Rectal smooth muscle tissue (tissue), 1 donor: Measurements from ENCODE around the gene STEEP1.

Source experiments
- H3K27ac ChIP-seq: one replicate; pipeline ENCODE4 v1.7.0; 2013; ENCODE audit warnings: low read depth, low read length, inconsistent platforms
- H3K27me3 ChIP-seq: one replicate; pipeline ENCODE4 v1.7.0; 2013; ENCODE audit warnings: low read length; ENCODE audit not compliant: control insufficient read depth, insufficient read depth
- H3K36me3 ChIP-seq: one replicate; pipeline ENCODE4 v1.7.0; 2013; ENCODE audit warnings: low read length; ENCODE audit not compliant: control insufficient read depth, insufficient read depth
- H3K4me1 ChIP-seq: one replicate; pipeline ENCODE4 v1.7.0; 2013; ENCODE audit warnings: low read length; ENCODE audit not compliant: control insufficient read depth, insufficient read depth
- H3K4me3 ChIP-seq: one replicate; pipeline ENCODE4 v1.7.0; 2013; ENCODE audit warnings: low read length
- H3K9ac ChIP-seq: one replicate; pipeline ENCODE4 v1.7.0; 2013; ENCODE audit warnings: low read length

STEEP1 gene

GRCh38 chrX:119565107-119565663, at the start of gene STEEP1:
Gene STEEP1 (minus strand): TSS chrX:119565409. CDS start chrX:119565355, 54 bp downstream.
- no peaks in the 10 kb centered on the region for H3K4me1 ChIP-seq
- H3K9ac ChIP-seq = no peak within 1 kb of the TSS
- H3K36me3 ChIP-seq = peaks cover 2% of the 10 kb centered on the region
- peak within 1 kb of the TSS; percentile 71 for H3K4me3 ChIP-seq
- H3K27ac ChIP-seq = peak within 1 kb of the TSS; percentile 61
- no peaks in the 10 kb centered on the region for H3K27me3 ChIP-seq

DNA sequence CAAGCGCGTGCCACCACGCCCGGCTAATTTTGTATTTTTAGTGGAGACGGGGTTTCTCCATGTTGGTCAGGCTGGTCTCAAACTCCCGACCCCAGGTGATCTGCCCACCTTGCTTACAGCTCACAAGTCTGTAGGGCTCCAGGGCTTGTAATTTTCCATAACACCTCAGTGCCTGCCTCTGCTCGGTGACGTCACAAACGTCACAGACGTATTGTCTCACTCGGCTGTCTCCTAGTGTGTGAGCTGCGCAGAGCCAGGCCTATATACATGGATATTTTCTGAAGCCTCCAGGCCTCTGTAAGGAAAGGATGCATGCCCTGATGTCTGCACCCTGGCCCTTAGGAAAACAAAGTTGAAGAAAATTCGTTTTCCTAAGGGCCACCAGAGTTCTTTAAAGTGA, 49.6 kb upstream of the STEEP1 start:
- H3K9ac ChIP-seq = no peak overlapping the region
- H3K27ac ChIP-seq = no peak overlapping the region
- H3K27me3 ChIP-seq = no peaks in the 10 kb centered on the region
- no peaks in the 10 kb centered on the region for H3K36me3 ChIP-seq
- H3K4me1 ChIP-seq = no peaks in the 10 kb centered on the region
- H3K4me3 ChIP-seq = no peak overlapping the region

DNA sequence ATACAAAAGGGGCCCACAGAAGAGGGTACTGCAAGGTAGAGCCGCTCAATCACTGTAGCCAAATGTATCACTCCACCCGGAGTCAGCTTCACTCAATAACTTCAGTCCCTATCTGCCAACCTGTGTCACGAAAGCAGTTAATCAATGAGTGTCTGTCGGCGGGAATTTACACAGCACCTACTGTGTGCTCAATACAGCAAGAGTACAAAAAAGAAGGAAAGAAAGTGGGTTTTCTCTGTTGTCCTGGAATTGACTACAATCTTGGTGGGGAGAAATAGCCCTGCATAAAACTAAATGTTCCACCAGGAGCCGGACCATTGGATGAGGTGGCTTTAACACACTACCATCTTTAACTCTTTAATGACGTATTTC, 41.8 kb upstream of the STEEP1 start:
- Histone ChIP-seq H3K4me3 (peak overlapping the region; percentile 94), H3K27ac (peak overlapping the region; percentile 88)

GRCh38 chrX:119606280-119607017, 41.2 kb upstream of the STEEP1 start, which contains the start of gene NKRF:
Gene NKRF (minus strand): TSS chrX:119606424.
- Histone ChIP-seq H3K27me3 (no peaks in the 10 kb centered on the region), H3K9ac (peak within 1 kb of the TSS; percentile 93), H3K36me3 (no peaks in the 10 kb centered on the region), H3K4me3 (peak within 1 kb of the TSS; percentile 94), H3K27ac (peak within 1 kb of the TSS; percentile 88), H3K4me1 (no peaks in the 10 kb centered on the region)

More for the DNA sequence above, 41.8 kb upstream of the STEEP1 start:
- Histone ChIP-seq H3K27me3 (no peaks in the 10 kb centered on the region), H3K4me1 (no peaks in the 10 kb centered on the region), H3K36me3 (no peaks in the 10 kb centered on the region), H3K9ac (no peak overlapping the region)

GRCh38 chrX:119605464-119606279, 40.5 kb upstream of the STEEP1 start:
- H3K27ac ChIP-seq = peak overlapping the region; percentile 88
- H3K36me3 ChIP-seq = no peaks in the 10 kb centered on the region
- peak overlapping the region; percentile 93 for H3K9ac ChIP-seq
- H3K4me3 ChIP-seq = peak overlapping the region; percentile 94
- H3K4me1 ChIP-seq = no peaks in the 10 kb centered on the region
- H3K27me3 ChIP-seq = no peaks in the 10 kb centered on the region

- H3K36me3 ChIP-seq = no peaks in the 10 kb centered on the region
- no peak overlapping the region for H3K27ac ChIP-seq
- H3K9ac ChIP-seq = no peak overlapping the region
Measured at GRCh38 chrX:119604766-119605463, 39.7 kb upstream of the STEEP1 start.

GRCh38 chrX:119602701-119603255, 37.6 kb upstream of the STEEP1 start:
- no peaks in the 10 kb centered on the region for H3K4me1 ChIP-seq
- H3K9ac ChIP-seq = no peak overlapping the region
- H3K36me3 ChIP-seq = no peaks in the 10 kb centered on the region
- no peak overlapping the region for H3K27ac ChIP-seq
- no peak overlapping the region for H3K4me3 ChIP-seq
- H3K27me3 ChIP-seq = no peaks in the 10 kb centered on the region

More at GRCh38 chrX:119604766-119605463, 39.7 kb upstream of the STEEP1 start:
- H3K4me3 ChIP-seq = peak overlapping the region; percentile 94
- H3K27me3 ChIP-seq = no peaks in the 10 kb centered on the region
- no peaks in the 10 kb centered on the region for H3K4me1 ChIP-seq

DNA sequence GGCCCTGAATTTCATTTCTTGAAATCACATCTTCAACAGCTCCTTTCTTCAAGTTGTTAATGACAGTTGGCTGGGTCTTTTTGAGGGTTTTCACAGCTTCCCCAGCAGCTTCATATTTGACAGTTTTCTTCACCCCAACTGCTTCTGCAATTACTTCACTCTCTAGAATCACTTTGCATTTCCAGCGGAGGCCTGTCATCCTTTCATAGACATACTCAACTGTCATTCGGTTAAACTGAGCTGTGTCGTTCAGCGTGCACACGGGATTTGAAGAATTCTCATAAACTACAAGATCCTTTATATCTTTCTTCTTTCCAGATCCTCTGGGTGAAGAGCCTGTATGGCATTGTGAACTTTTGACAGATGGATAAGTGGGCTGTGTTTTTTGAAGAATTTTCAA, 24.6 kb upstream of the STEEP1 start:
- Histone ChIP-seq H3K4me1 (no peaks in the 10 kb centered on the region), H3K36me3 (peaks cover 3% of the 10 kb centered on the region), H3K27me3 (no peaks in the 10 kb centered on the region), H3K27ac (no peak overlapping the region), H3K9ac (no peak overlapping the region), H3K4me3 (no peak overlapping the region)

- Histone ChIP-seq H3K36me3 (no peaks in the 10 kb centered on the region), H3K4me1 (no peaks in the 10 kb centered on the region), H3K27ac (no peak overlapping the region), H3K27me3 (no peaks in the 10 kb centered on the region), H3K9ac (no peak overlapping the region), H3K4me3 (no peak overlapping the region)
Measured at GRCh38 chrX:119583431-119584059, 18.3 kb upstream of the STEEP1 start.

- Histone ChIP-seq H3K27ac (no peak overlapping the region), H3K27me3 (no peaks in the 10 kb centered on the region), H3K4me3 (no peak overlapping the region)
Measured at GRCh38 chrX:119579414-119579813, 14.2 kb upstream of the STEEP1 start.

GRCh38 chrX:119574394-119575266, 9.4 kb upstream of the STEEP1 start, which contains the start of gene UBE2A:
Gene UBE2A (plus strand): TSS chrX:119574563. CDS start chrX:119574712, 149 bp downstream.
- H3K27me3 ChIP-seq = no peaks in the 10 kb centered on the region
- H3K4me1 ChIP-seq = peaks cover 5% of the 10 kb centered on the region
- H3K36me3 ChIP-seq = no peaks in the 10 kb centered on the region
- peak within 1 kb of the TSS; percentile 69 for H3K4me3 ChIP-seq
- peak within 1 kb of the TSS; percentile 71 for H3K9ac ChIP-seq
- peak within 1 kb of the TSS; percentile 91 for H3K27ac ChIP-seq

More at GRCh38 chrX:119579414-119579813, 14.2 kb upstream of the STEEP1 start:
- H3K9ac ChIP-seq = no peak overlapping the region
- no peaks in the 10 kb centered on the region for H3K36me3 ChIP-seq
- no peaks in the 10 kb centered on the region for H3K4me1 ChIP-seq
